GM19395 (cell line): ENCODE results near the gene KRTAP10-9.
"Not testable (repeated sequence)": the region's sequence is repeated elsewhere in the genome, so short reads cannot be mapped to it uniquely, and the experiment has no call there.

Experiments used
- ATAC-seq: cut with Tn5 transposase; IDR thresholded peaks from one replicate; pipeline ENCODE4 v1.9.1; 2021; ENCODE audit warnings: mild to moderate bottlenecking, moderate library complexity; ENCODE audit not compliant: unreplicated experiment

KRTAP10-9 gene

DNA sequence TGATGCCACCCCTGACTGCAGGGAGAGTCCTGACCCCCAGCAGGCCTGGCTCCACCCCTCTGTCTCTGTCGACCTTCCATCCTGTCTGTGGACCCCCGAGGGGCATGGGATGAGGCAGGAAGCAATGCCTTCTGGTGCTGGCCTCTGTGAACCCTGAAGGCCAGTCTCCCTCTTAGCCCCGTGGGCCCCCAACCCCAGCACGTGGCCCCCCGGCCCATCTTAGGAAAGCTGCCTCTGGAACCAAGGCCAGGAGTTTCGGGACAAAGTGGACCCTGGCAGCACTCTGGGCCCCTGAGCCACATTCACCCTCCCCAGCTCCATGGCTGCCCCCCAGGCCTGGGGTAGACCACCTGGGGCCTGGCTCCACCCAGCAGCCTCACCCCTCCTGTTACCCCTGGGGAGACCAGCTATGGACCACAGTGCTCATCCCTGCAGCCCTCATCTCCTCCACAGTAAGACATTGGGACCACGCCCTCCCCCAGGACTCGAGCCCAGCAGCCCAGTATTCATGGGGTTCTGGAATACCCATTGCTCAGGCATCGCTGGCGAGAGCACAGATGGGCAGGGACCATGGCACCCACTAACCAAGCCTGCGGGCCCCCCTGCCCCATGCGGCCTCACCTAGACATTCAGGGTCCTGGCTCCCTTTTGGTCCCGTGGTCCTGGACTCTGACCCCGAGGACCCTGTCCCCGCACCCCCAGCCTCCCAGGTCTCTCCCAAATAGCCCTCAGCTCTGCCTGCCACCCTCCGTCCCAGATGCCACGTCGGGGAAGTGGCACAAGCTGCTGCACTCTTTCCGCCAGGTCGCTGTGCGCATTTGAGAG is 11.8 kb downstream of the KRTAP10-9 start:
- ATAC-seq: not testable (repeated sequence)

DNA sequence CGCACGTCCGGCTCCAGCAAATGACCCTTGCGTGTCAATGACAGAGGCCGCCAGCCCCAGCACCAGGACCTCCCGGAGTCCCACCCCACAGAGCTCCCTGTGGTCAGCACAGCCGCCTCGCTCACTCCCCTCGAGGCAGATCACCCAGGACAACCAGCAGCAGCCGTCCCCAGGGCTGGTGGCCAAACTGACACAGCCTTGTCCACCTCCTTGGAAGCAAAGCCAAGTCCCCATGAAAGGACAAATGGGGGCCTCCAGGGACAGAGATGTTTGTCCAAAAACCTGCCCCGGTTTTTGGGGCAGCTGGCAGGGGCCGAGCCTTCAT is 12.4 kb downstream of the KRTAP10-9 start:
- ATAC-seq: no peak

DNA sequence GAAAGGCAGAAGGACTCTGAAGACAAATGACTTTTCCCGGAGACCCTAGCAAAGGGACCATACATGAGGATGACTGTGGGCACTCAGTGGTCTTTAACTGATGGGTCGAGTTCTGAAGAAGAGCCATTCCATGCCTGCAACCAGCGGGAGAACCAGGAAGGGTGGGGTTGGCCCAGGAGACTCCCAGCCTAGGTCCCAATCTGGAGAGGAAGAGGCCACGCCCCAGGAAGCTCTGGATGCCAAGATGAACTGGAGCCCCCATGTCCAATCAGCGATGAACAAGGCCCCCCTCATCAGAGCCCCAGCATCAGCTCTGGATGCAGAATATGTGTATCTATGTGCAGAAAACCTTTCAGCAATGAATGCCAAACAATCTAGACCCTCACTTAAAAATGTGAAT is 13.9 kb downstream of the KRTAP10-9 start:
- ATAC-seq: no peak

DNA sequence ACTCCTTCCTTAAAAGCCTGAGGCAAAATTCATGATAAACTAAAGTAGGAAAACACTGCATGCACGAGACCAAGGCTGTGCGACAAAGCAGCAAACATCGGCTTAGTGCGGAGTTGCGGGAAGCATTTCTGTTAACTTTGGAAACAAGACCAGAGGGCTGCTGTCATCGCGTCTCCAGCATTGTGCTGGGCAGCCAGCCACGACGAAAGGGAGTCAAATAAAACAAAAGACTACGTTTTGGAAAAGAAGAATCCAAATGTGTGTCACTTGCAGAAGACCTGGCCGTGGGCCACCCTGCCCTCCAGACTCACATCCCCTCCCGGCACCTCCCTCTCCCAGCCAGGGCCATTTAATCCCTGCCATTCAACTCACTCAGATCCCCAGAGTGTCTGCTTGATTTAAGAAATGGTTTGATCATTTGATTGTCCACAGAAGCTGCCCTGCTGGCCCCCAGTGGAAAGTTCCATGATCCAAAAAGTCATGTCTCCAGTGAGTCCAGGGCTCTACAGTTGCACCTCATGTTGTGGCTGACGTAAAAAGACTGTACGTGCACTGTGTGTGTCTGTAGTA is 16.9 kb downstream of the KRTAP10-9 start:
- ATAC-seq: no peak

DNA sequence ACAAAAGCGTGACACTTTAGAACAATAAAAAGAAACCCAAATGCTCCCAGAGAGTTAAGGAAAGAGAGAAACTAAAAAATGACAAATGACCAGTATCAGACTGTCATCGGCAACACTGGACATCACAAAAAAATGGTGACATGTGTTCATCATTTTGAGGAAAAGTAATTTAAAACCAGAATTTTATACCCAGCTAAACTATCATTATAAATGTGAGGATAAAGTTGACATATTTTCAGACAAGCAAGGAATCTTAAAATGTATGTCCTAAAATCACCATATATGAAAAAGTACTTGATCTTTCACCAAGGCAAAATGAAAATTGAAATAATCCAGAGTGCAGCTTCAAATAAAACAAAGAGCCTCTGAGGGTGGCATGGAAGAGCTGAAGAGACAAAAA is 18.0 kb downstream of the KRTAP10-9 start:
- no peak for ATAC-seq

DNA sequence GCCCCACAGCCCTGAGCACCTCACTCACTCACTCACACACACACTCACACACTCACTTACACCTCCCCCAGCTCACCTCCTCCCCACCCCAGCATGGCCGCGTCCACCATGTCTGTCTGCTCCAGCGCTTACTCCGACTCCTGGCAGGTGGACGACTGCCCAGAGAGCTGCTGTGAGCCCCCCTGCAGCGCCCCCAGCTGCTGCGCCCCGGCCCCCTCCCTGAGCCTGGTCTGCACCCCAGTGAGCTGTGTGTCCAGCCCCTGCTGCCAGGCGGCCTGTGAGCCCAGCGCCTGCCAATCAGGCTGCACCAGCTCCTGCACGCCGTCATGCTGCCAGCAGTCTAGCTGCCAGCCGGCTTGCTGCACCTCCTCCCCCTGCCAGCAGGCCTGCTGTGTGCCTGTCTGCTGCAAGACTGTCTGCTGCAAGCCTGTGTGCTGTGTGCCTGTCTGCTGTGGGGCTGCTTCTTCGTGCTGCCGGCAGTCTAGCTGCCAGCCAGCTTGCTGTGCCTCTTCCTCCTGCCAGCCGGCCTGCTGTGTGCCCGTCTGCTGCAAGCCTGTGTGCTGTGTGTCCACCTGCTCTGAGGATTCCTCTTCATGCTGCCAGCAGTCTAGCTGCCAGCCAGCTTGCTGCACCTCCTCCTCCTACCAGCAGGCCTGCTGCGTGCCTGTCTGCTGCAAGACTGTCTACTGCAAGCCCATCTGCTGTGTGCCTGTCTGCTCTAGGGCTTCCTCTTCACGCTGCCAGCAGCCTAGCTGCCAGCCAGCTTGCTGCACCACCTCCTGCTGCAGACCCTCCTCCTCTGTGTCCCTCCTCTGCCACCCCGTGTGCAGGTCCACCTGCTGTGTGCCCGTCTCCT is 19.7 kb downstream of the KRTAP10-9 start, which contains the start of gene KRTAP10-11:
KRTAP10-11 (plus strand) TSS at position 49 of the 856 bp plus-strand sequence; CDS start at position 94, 45 bp downstream.
- not testable (repeated sequence) for ATAC-seq

DNA sequence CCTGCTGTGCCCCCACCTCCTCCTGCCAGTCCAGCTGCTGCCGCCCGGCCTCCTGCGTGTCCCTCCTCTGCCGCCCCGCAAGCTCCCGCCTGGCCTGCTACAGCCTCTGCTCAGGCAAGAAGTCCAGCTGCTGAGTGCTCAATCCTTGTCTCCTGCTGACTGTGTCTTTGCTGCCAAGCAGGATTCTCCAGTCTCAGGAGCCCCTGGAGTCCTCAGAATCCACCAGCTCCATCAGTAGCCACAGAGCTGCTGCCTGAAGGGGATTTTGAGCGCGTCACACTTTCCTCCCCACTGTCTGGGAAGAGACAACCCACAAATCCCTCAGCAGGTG is 20.3 kb downstream of the KRTAP10-9 start:
- ATAC-seq: no peak

DNA sequence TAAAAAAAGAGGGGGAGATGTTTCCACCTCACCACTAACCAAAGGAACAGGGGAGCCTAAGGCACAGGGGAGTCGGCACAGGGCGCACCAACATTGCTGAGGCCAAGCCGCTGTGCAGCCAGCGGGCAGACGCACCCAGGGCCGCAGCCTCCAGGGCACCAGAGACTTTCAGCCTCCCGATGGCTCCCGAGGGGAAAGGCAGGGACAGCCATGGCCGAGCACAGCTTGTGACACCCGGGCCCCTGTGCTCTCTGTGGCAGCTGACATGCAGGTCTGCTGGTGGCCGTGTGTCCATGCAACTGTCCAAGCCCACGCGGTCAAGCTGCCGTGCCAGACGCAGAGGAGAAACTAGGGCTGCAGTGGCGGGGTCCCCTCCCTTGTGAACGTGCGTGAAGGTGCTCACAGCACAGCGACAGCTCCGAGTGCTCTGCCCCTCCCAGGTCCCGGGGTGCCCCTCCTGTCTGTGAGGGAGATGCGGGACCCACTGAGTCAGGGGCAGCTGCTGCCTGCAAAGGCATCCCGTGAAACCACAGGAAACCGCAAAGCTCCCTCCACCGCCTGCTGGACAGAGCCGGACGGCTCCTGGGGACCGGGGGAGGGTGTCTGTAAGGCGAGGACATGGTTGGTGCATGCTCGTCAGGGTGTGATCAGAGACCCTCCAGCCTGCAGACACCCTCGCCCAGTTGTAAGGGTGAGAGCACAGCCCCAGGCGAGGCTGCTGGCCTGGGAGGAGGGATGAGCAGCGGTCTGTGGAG is 21.8 kb downstream of the KRTAP10-9 start:
- no peak for ATAC-seq

DNA sequence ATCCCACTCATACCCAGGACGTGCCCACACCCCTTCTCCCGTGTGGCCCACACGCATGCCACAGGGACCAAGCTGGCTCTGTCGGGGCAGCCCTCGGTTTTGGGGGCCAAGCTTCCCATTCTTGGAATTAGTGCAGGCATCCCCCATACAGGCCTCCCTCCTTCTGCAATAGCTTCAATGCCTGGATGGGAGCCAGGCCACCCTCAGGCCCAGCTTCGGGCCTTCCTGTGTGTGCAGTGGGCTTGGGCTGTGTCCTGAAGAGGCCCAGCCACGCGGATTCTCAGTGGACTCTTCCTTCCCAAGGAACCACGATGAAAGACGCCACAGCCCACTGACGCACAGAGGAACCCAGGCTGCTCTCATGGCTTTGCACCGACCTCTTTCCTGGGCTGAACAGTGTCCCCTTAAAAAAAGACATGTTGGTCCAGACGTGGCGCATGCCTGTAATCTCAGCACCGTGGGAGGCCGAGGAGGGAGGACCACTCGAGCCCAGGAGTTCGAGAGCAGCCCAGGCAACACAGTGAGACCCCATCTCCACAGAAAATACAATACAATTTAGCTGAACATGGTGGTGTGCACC is 22.7 kb downstream of the KRTAP10-9 start:
- ATAC-seq: no peak

DNA sequence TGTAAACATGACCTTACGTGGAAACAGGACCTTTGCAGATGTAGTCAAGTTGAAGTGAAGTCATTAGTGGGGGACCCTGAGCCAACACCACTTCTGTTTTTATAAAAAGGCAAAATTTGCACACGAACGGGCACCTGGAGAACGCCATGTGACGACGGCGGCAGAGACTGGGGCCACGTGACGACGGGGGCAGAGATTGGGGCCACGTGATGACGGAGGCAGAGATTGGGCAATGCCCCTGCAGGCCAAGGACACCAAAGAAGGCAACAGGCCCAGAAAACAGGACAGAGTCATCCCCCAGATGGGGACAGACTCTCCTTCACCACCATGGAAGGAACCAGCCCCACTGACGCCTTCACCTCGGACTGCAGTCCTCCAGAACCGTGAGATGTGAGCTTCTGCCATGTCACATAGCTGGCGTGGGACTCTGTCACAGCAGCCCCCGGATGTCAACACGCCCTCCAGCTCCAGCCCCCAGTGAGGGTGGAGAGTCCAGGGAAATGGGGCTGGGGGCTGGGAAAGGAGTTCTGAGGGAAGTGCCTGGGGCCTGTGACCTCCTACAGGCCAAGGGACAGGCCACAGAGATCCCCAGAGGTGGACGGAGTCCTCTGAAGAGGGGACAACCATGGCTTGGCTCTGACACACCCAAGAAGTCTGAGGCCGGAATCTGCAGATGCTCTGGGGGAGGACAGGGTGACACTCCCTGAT is 23.5 kb downstream of the KRTAP10-9 start:
- no peak for ATAC-seq

DNA sequence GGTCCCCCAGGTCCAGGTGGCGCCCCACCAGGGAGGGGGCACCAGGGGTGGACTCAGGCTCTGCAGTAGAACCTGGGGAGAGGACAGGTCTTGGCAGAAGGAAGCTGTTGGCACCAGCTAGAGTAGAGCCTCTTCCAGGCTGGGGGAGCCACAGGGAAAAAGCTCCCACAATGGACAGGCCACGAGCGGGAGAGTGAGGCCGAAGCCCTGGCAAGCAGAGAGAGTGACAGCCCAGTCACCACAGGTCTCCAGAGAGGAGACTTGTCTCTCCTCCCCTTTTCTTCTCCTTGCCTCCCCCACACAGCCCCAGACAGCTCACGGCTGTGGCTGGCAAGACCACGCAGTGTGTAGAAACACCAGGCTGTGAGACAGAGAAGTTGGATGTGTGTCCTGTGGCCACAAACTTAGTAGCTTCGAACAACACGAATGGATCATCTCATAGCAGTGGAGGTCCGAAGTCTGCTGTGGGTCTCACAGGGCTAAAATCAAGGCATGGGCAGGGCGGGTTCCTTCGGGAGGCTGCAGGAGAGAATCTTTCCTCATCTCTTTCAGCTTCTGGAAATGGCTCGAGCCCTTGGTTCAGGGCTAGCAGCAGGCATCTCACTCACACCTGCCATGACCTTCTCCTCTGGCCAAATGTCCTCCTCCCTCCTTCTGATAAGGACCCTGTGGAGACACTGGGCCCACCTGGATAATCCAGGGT is 24.2 kb downstream of the KRTAP10-9 start:
- ATAC-seq: no peak

DNA sequence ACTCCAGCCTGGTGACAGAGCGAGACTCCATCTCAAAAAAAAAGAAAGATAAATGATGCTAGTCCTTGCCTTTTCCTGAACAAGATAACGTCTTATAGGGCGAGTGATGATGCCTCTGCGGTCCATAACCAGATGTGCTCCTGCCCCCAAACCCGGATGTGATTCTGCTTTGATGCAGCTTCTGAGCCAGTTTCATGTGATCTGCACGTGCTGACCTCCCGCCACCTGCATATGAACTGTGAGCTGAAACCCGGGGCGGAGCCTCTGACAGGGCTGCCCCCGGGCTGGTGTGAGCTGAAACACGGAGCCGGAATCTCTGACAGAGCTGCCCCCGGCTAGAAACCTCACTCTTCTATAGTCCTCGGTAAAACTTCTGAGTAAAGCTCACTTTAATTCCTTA is 26.2 kb downstream of the KRTAP10-9 start:
- no peak for ATAC-seq

DNA sequence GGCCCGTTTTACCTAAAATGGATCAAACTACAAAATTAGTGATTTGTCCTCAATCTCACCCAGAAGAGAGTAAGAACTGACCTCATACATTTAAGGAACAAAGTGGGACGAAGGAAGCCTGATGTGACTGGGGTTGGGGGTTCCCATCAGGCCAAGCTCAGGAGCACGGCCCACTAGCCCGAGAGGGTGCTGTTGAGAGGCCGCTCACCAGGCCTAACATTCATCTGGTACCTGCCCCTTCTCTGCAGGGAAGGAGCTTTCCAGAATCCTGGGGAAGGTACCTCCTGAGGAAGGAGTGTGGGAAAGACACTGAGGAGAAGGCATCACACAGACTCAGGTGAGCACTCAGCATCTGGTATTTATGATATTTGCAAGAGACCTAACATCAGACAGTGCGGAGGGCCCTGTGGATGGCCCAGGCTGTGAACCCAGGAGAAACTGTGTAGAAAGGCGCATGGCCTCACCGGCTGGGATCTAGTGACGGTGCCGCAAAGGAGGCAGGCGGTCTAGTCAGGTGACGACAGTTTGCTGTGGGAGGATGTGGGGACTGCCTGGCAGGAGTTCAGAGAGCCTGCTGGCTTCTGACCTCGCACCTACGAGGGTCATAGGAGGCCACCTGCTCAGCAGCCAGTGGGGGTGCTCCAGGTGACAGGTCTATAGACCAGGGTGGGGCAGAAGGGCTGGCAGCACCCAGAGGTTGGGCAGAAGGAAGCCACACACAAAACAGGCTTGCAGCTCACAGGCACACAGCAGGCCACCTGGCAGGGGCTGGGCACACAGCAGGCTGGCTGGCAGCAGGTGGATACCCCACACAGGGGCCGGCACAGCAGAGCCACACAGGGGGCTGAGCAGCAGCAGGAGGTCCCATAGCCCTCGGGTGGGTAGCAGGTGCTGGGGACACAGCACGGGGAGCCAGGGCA is 27.0 kb downstream of the KRTAP10-9 start:
- ATAC-seq: no peak

DNA sequence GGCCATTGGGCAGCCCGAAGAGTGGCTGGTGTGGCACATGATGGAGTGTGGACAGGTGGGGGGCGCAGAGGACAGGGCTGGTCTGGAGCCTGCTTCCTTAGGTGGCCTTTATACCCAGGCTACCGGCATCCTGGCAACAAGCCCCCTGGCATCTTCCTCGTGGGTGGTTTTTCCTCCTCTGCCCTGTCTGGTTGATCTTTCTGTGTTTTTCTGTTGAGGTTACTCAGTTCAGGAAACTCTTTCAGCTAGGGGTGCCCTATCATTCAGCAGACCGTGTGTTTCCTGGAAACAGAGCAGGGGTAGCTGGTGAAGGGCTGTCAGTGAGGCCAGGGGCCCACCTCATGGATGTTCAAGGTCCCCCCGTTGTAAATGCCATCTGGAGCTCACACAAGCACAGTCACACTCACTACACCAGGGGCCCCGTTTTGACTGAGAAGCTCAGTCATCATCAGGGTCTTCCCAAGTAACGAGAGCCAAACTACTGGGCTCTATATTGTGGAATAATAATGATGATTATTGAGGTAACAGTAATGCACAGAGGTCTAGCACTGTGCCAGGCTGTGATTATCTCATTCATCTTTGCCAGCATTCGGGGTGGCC is 27.8 kb downstream of the KRTAP10-9 start, which contains the start of gene KRTAP12-4:
KRTAP12-4 (minus strand) TSS at position 84 of the 600 bp plus-strand sequence; CDS start at position 39, 45 bp downstream.
- ATAC-seq: no peak

DNA sequence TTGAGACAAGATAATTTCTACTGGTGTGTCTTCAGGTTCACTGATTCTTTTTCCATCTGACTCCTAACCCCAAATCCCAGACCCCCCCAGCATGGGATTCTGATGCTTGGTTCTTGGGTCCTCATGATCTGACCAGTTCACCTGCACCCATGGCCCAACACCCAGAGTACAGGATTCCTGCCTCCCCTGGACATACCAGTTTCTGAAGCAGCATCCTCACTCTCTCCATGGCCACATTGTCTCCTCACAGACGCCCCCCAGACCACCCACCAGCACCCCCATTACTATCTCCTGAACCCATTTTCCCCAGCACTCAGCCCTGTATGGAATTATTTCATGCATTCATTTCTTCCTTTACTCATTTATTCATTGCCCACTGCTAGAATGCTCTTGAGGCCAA is 30.0 kb downstream of the KRTAP10-9 start:
- ATAC-seq: no peak

DNA sequence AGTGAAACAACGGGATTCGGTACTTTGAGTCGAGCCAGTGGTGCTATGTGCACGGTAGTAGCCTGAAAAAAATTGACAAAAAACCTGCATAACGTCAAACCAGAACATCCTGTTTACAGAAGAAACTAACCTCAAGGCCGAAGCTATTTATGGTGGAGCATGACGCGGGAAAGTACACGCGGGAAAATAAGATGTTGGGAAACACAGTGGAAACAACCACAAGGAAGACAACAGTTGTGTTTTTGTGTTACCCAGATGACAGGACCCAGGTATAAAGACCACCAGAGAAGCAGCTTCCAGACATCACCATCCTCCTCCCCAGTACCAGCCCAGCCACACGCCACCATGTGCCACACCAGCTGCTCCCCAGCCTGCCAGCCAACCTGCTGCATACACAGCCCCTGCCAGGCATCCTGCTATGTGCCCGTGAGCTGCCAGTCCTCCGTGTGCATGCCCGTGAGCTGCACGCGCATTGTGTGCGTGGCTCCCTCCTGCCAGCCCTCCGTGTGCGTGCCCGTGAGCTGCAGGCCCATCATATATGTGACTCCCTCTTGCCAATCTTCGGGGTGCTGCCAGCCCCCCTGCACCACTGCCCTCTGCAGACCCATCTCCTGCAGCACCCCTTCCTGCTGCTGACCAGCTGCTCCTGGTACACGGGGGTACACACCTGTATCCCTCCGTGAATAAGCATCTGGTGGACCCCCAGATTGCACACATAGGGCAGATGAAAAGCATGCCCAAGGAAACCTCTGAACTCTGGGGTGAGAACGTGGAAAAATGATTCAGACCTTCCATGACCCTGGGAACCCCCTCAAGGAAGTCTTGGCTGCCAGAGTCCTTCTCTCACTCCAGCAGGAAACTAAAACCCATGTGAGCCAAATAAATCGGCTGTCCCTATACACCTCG is 31.0 kb downstream of the KRTAP10-9 start, which contains the start of gene KRTAP12-3:
KRTAP12-3 (plus strand) TSS at position 298 of the 906 bp plus-strand sequence; CDS start at position 346, 48 bp downstream.
- no peak for ATAC-seq

DNA sequence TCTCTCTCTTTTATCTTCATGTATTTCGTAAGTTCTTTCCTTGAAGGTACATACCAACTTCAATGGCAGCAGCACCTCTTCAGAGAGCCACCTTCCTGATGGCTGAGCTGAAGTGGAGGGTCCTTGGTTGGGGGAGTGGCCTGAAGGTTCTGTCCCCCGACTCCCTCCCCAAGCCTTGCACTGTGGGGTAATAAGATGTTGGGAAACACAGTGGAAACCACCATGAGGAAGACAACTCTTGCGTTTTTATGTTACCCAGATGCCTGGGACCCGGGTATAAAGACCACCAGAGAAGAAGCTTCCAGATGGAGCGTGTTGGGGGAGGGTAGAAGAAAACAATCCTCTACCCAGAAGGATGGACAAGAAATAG is 31.6 kb downstream of the KRTAP10-9 start:
- ATAC-seq: no peak
